MM.1S (cell line): ENCODE measurements around the gene RIMBP3C.
"Not testable (repeated sequence)": the region's sequence is repeated elsewhere in the genome, so short reads cannot be mapped to it uniquely, and the experiment has no call there.

Source experiments
- DNase-seq: peaks from one replicate; pipeline ENCODE4 v3.0.0-alpha.2; 2015
- H2AFZ ChIP-seq: fragments of 300-600 bp; sonication (generic); 2 replicates; pipeline ENCODE4 v1.6.0; 2016; ENCODE audit warnings: antibody characterized with exemption, low read length
- H3F3A ChIP-seq: fragments of 300-600 bp; sonication (generic); 2 replicates; pipeline ENCODE4 v1.6.1; 2016; ENCODE audit warnings: mild to moderate bottlenecking, antibody characterized with exemption, low read length, moderate library complexity, mixed read lengths; ENCODE audit not compliant: insufficient read depth
- H3K27ac ChIP-seq: fragments of 300-600 bp; sonication (generic); 2 replicates; pipeline ENCODE4 v1.5.1; 2016; ENCODE audit warnings: mild to moderate bottlenecking, low read length
- H3K27me3 ChIP-seq: fragments of 300-600 bp; sonication (generic); replicated peaks from 2 replicates; pipeline ENCODE4 v1.6.0; 2016; ENCODE audit warnings: low read length; ENCODE audit not compliant: insufficient read depth
- H3K36me3 ChIP-seq: fragments of 300-600 bp; sonication (generic); replicated peaks from 2 replicates; pipeline ENCODE4 v1.6.1; 2016; ENCODE audit warnings: mild to moderate bottlenecking, low read length, mixed read lengths; ENCODE audit not compliant: insufficient read depth
- H3K4me1 ChIP-seq: fragments of 300-600 bp; sonication (generic); 2 replicates; pipeline ENCODE4 v1.6.1; 2016; ENCODE audit warnings: low read length, mixed read lengths
- H3K4me2 ChIP-seq: fragments of 300-600 bp; sonication (generic); 2 replicates; pipeline ENCODE4 v1.6.0; 2016; ENCODE audit warnings: low read depth, low read length
- H3K4me3 ChIP-seq: fragments of 300-600 bp; sonication (generic); 2 replicates; pipeline ENCODE4 v1.5.1; 2016; ENCODE audit warnings: low read length, mixed read lengths
- H3K79me2 ChIP-seq: fragments of 300-600 bp; sonication (generic); 2 replicates; pipeline ENCODE4 v1.6.1; 2016; ENCODE audit warnings: mixed run types, low read length, mixed read lengths
- H3K9ac ChIP-seq: fragments of 300-600 bp; sonication (generic); 2 replicates; pipeline ENCODE4 v1.6.1; 2016; ENCODE audit warnings: low read length, mixed read lengths
- H3K9me2 ChIP-seq: fragments of 300-600 bp; sonication (generic); replicated peaks from 2 replicates; pipeline ENCODE4 v1.6.1; 2016; ENCODE audit warnings: mild to moderate bottlenecking, low read length, mixed read lengths; ENCODE audit not compliant: insufficient read depth
- H3K9me3 ChIP-seq: fragments of 300-600 bp; sonication (generic); replicated peaks from 2 replicates; pipeline ENCODE4 v1.6.1; 2016; ENCODE audit warnings: mild to moderate bottlenecking, low read length, mixed read lengths; ENCODE audit not compliant: insufficient read depth
- H4K20me1 ChIP-seq: fragments of 300-600 bp; sonication (generic); 2 replicates; pipeline ENCODE4 v1.6.1; 2016; ENCODE audit warnings: mild to moderate bottlenecking, low read length, moderate library complexity, mixed read lengths; ENCODE audit not compliant: insufficient read depth

The RIMBP3C gene

GRCh38 chr22:21550678-21551047 lies 598 bp downstream of the RIMBP3C start:
- not testable (repeated sequence) for H3F3A ChIP-seq, DNase-seq, H3K4me3 ChIP-seq, H2AFZ ChIP-seq, H3K9ac ChIP-seq, H3K9me2 ChIP-seq, H3K79me2 ChIP-seq, H3K9me3 ChIP-seq, H3K27me3 ChIP-seq, H3K4me1 ChIP-seq, H3K4me2 ChIP-seq, H3K27ac ChIP-seq, H3K36me3 ChIP-seq, H4K20me1 ChIP-seq

DNA sequence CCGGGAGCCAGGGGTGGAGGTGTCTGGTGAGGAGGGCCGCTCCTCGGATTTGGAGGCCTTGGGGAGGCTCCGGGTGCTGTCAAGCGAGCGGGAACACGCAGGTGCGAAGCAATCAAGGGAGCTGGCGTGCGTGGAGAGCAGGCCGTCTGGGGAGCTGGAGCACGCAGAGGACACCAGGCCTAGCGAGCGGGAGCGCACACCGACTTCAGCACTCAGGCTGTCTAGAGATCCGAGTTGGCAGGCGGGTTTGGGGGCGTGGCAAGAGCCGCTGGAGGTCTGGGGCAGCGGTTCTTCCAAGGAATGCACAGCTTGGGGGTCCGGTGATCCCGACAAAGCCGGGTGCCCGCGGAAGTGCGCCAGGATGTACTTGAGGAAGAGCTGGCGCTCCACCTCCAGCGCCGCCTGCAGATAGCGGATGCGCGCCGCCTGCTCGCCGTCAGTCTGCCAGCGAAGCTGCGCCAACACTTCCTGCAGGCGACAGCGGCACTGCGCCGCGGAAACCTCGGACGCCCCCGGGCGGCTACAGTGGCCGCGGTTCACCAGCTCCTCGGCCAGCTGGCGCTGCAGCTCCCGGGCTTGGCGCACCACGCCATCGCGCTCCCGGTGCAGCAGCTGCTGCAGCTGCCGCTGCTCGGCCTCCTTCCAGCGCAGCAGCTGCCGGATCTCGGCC lies 1.1 kb downstream of the RIMBP3C start:
- not testable (repeated sequence) for H3K36me3 ChIP-seq, H3K79me2 ChIP-seq, H4K20me1 ChIP-seq, DNase-seq, H3F3A ChIP-seq, H3K4me1 ChIP-seq, H3K9ac ChIP-seq, H3K4me3 ChIP-seq, H2AFZ ChIP-seq, H3K4me2 ChIP-seq, H3K27ac ChIP-seq, H3K9me3 ChIP-seq, H3K27me3 ChIP-seq, H3K9me2 ChIP-seq

- H3K79me2 ChIP-seq, H3K4me1 ChIP-seq, H3K36me3 ChIP-seq, H2AFZ ChIP-seq, H3K9ac ChIP-seq, H3K9me3 ChIP-seq, H3F3A ChIP-seq, H3K27me3 ChIP-seq, H3K27ac ChIP-seq, H3K4me2 ChIP-seq, H4K20me1 ChIP-seq, H3K9me2 ChIP-seq, DNase-seq, H3K4me3 ChIP-seq: not testable (repeated sequence)
These were observed 1.7 kb downstream of the RIMBP3C start for GRCh38 chr22:21549558-21549957.

DNA sequence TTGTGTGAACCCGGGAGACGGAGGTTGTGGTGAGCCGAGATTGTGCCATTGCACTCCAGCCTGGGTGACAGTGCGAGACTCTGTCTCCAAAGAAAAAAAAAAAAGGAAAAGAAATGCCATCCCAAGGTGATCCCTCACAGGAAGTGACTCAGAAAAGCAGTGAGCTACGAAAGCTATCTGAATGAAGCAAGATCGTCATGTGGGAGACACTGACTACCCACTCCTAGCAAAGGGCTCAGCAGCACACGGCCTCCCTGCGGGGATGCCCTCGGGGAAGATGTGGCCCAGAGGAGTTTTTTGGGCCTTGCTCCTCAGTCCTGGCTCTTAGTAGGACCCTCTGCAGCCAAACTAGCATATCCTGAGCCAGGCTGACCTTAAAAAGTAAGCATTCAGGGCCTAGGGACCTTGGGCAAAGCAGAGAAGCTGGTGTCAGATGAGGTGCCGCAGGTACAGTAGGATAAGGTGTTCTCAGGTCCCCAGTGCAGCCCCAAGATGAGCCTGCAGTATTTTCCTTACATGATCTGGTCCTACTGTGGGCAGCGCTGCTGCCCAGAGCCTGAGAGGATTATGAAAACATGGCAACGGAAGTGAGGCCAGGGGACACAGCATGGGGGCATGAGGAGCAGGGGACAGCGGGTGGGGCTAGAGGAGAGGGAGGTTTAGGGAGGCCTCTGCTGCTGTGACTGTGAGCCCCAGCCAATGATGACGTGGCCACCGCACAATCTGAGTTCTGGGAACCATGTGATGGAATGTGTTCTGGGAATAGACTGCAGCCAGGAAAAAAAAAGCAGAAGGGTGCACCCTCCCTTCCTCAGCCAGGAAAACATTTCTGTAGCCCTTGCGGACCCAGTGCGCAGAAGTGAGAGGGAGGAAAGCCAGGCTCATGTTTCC lies 6.6 kb downstream of the RIMBP3C start:
- H3K9me3 ChIP-seq, H3K79me2 ChIP-seq, H3K27ac ChIP-seq, H3K4me1 ChIP-seq, H3K4me2 ChIP-seq, DNase-seq, H4K20me1 ChIP-seq, H3K9me2 ChIP-seq, H3K9ac ChIP-seq, H3K36me3 ChIP-seq, H3K27me3 ChIP-seq, H2AFZ ChIP-seq, H3K4me3 ChIP-seq, H3F3A ChIP-seq: not testable (repeated sequence)

DNA sequence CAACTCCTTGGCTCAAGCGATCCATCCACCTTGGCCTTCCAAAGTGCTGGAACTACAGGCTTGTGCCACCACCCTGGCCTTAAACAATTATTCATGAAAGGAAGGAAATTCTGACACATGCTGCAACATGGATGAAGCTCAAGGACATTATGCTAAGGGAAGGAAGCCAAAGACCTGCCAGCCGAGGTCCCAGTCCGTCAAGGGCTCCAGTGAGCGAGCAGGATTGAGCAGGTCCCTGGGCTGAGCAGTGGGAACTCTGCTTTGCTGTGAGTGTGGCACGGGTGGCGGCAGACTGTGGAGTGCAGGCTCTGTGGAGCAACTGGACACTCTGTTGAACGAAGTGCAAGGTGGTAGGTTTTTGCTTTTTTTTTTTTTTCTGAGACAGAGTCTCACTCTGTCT lies 11.4 kb downstream of the RIMBP3C start:
- H3K27me3 ChIP-seq, H3K9ac ChIP-seq, H2AFZ ChIP-seq, H4K20me1 ChIP-seq, H3K79me2 ChIP-seq, H3K4me3 ChIP-seq, H3K9me3 ChIP-seq, H3K36me3 ChIP-seq, H3K27ac ChIP-seq, H3K4me2 ChIP-seq, H3F3A ChIP-seq, H3K9me2 ChIP-seq, H3K4me1 ChIP-seq, DNase-seq: not testable (repeated sequence)

DNA sequence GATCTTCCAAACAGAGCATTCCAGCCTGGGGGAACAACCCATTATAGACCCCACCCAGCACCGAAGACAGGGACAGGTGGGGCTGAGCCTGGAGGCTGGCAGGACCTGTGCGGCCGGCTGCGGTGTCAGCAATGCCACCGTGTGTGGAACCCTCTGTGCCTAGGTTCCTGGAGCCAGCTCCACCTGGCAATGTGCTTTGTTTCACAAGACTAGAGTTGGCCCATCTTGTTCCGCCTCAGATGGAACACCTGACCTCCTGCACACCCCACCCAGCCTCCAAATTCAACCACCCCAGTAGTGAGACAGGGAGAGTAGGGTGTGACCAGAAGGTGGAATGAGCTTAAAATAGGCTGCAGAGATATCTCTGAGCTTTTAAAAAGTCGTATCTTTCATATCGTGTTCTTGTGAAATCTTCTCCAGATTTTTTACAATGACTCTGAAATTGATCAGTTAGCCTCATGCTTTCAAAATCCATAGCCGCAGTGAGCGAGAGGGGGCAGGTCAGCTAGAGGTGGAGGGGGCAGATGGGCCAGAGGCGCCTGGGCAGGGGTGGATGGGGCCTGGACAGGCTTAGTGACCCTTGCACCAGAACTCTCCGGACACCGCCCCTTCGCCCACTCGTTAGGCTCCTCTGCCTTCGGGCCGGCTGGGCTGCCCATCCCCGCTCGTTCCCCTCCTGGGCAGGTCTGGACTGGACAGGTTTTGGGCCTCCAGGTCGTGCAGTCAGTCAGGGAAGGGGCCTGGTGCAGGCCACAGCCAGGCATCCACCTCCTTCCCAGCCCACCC lies 18.2 kb downstream of the RIMBP3C start:
- H3K9me2 ChIP-seq, H3K36me3 ChIP-seq, H3F3A ChIP-seq, H4K20me1 ChIP-seq, H3K79me2 ChIP-seq, H3K27me3 ChIP-seq, H3K9me3 ChIP-seq, H3K27ac ChIP-seq, DNase-seq, H3K4me1 ChIP-seq, H3K9ac ChIP-seq, H2AFZ ChIP-seq, H3K4me3 ChIP-seq, H3K4me2 ChIP-seq: not testable (repeated sequence)

GRCh38 chr22:21531525-21531924 lies 19.7 kb downstream of the RIMBP3C start:
- not testable (repeated sequence) for H3K4me1 ChIP-seq, H3K4me2 ChIP-seq, H2AFZ ChIP-seq, H3K9me2 ChIP-seq, H3K9me3 ChIP-seq, H3K79me2 ChIP-seq, H3K4me3 ChIP-seq, H3K27ac ChIP-seq, H3K9ac ChIP-seq, H4K20me1 ChIP-seq, H3F3A ChIP-seq, H3K36me3 ChIP-seq, H3K27me3 ChIP-seq, DNase-seq
